Activated CD8-positive, alpha-beta memory T cell treated with anti-CD3 and anti-CD28 coated beads, Interleukin-2, amount 10 ng/mL, durations not matched to agents 7 days and 5 days (primary cell): ENCODE results near the gene DEFB131B. TPM values are rescaled to one million over a fixed set of nuclear protein-coding genes. Genes with fewer than 3 reads are reported as not detected.
"Not testable (repeated sequence)": the region's sequence is repeated elsewhere in the genome, so short reads cannot be mapped to it uniquely, and the experiment has no call there.

ENCODE experiments used
- ATAC-seq: fragments of 150-1000 bp; cut with Tn5 transposase; one replicate; pipeline ENCODE4 v1.10.0; 2021; ENCODE audit warnings: moderate library complexity
- CTCF ChIA-PET: fragments of 350-600 bp; sonication (Branson Sonifier 250); formaldehyde crosslinking; loops from one replicate; lab custom pipeline; 2021; ENCODE audit warnings: antibody characterized with exemption; lab: Charles Lee
- DNase-seq: peaks from one replicate; pipeline ENCODE4 v3.0.0-alpha.2; 2020
- H3K27ac Mint-ChIP-seq: one replicate; pipeline ENCODE4 v1.8.0; 2021; ENCODE audit warnings: mild to moderate bottlenecking, mixed read lengths
- H3K27me3 Mint-ChIP-seq: one replicate; pipeline ENCODE4 v1.8.0; 2021; ENCODE audit warnings: mixed read lengths
- H3K36me3 Mint-ChIP-seq: one replicate; pipeline ENCODE4 v1.8.0; 2021; ENCODE audit warnings: mild to moderate bottlenecking, mixed read lengths
- H3K4me1 Mint-ChIP-seq: one replicate; pipeline ENCODE4 v1.8.0; 2021; ENCODE audit warnings: mixed read lengths
- H3K4me3 Mint-ChIP-seq: one replicate; pipeline ENCODE4 v1.8.0; 2021; ENCODE audit warnings: mild to moderate bottlenecking, moderate library complexity, mixed read lengths
- H3K9me3 Mint-ChIP-seq: one replicate; pipeline ENCODE4 v1.8.0; 2022; ENCODE audit warnings: low read depth, mixed read lengths
- total RNA-seq, 2 experiments: library from RNA; stranded (reverse); gene quantifications; one replicate each; pipeline ENCODE4 v1.2.3, GENCODE V29; 2021

The DEFB131B gene
- total RNA-seq, 2 experiments from 2014 or later = not detected

DNA sequence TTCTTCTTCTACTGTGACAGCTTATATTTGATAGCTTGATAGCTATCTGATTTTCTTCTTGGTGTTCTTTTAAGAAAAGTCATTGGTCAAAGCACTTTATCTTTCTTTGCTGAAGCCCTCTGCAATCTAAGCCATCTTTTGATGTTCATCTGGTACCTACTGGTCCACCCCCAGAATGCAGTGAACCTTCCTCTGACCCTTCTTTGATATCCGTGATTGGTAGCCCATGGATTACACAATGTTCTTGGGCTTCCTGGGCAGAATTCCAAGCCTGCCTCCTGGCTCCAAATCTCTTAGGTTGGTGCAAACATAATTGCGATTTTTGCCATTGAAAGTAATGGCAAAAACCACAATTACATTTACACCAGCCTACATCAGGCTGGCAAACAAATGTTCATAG is 2.0 kb upstream of the DEFB131B start:
- H3K27ac Mint-ChIP-seq, H3K27me3 Mint-ChIP-seq, H3K4me3 Mint-ChIP-seq, H3K9me3 Mint-ChIP-seq, H3K36me3 Mint-ChIP-seq, CTCF ChIA-PET, DNase-seq, ATAC-seq, H3K4me1 Mint-ChIP-seq: not testable (repeated sequence)

DNA sequence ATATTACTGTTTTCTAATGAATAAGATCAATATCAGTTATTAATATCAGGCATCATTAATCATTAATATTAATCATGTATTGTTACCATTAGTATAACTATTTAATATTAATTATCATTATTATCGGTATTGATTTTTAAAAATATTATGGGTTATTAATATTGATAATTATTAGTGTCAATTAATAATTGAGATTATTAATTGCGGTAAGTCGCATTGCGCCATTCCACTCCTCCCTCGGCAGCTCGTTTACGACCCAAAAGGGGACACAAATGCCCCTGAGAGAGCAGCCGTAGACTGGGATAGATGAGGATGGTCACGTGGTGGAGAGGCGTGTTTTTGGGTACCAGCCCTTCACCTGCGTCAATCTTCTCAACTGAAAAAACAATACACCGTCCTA is 7.6 kb downstream of the DEFB131B start:
- CTCF ChIA-PET, H3K4me1 Mint-ChIP-seq, H3K36me3 Mint-ChIP-seq, H3K9me3 Mint-ChIP-seq, H3K27me3 Mint-ChIP-seq, H3K4me3 Mint-ChIP-seq, ATAC-seq, DNase-seq, H3K27ac Mint-ChIP-seq: not testable (repeated sequence)

DNA sequence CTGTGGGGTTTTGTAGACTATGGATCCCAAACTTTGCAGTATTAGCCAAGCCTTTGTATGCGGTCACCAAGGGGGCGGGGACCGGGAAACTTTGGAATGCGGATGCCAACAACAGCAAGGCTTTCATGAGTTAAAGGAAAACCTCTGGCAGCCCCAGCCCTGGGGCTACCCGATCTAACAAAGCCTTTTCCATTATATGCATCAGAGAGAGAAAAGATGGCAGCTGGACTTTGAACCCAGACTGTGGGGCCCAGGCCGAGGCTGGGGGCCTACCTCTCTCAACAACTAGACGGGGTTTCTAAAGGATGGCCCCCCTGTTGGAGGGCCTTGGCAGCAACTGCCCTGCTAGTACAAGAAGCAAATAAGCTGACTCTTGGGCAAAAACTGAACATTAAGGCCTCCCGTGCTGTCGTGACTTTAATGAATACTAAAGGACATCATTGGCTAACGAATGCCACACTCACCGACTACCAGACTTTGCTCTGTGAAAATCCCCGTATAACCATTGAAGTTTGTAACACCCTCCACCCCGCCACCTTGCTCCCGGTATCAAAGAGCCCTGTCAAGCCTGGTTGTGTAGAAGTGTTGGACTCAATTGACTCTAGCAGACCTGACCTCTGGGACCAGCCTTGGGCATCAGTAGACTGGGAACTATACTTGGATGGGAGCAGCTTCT is 10.2 kb downstream of the DEFB131B start:
- H3K9me3 Mint-ChIP-seq, CTCF ChIA-PET, H3K36me3 Mint-ChIP-seq, H3K27me3 Mint-ChIP-seq, H3K4me1 Mint-ChIP-seq, ATAC-seq, H3K4me3 Mint-ChIP-seq, DNase-seq, H3K27ac Mint-ChIP-seq: not testable (repeated sequence)

DNA sequence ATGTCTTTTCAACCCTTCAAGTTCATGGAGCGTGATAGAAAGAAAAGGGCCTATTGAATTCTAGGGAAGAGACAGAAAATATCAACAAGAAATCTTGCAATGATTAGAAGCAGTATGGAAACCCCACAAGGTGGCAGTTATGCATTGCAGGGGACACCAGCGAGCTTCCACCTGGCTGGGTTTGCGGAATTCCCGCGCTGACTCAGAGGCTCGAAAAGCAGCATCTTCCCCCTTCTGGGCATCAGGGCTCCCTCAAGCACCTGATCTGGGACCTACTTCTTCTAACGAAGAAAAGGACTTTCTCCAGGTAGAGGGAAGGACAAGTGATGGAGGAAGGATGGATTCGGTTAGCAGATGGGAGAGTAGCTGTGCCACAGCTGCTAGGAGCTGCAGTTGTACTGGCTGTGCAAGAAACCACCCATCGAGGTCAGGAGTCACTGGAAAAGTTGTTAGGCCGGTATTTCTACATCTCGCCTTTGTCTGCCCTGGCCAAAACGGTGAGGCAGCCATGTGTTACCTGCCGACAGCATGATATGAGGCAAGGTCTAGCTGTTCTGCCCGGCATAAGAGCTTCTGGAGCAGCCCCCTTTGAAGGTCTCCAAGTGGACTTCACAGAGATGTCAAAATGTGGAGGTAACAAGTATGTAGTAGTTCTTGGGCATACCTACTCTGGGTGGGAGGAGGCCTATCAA is 11.1 kb downstream of the DEFB131B start:
- H3K27ac Mint-ChIP-seq, H3K27me3 Mint-ChIP-seq, DNase-seq, ATAC-seq, H3K4me1 Mint-ChIP-seq, H3K4me3 Mint-ChIP-seq, H3K36me3 Mint-ChIP-seq, CTCF ChIA-PET, H3K9me3 Mint-ChIP-seq: not testable (repeated sequence)

DNA sequence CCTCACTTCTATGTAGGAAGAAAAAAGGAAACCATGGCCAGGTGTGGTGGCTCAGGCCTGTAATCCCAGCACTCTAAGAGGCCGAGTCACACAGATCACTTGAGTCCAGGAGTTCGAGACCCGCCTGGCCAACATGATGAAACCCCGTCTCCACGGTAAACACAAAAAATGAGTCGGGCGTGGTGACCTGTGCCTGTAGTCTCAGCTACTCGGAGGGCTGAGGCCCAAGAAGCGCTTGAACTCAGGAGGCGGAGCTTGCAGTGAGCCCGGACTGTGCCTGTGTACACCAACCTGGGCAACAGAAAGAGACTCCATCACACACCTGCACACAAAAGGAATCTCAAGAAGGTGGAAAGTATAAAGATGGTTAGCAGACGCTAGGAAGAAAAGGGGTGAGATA is 17.7 kb downstream of the DEFB131B start:
- H3K27ac Mint-ChIP-seq = no peak overlapping the region
- H3K9me3 Mint-ChIP-seq = no peaks in the 10 kb centered on the region
- no peaks in the 10 kb centered on the region for H3K4me1 Mint-ChIP-seq
- H3K36me3 Mint-ChIP-seq = peaks cover 17% of the 10 kb centered on the region
- no peak for ATAC-seq
- no peak overlapping the region for H3K4me3 Mint-ChIP-seq
- H3K27me3 Mint-ChIP-seq = no peaks in the 10 kb centered on the region
- CTCF ChIA-PET = no interaction called here
- DNase-seq = no peak

DNA sequence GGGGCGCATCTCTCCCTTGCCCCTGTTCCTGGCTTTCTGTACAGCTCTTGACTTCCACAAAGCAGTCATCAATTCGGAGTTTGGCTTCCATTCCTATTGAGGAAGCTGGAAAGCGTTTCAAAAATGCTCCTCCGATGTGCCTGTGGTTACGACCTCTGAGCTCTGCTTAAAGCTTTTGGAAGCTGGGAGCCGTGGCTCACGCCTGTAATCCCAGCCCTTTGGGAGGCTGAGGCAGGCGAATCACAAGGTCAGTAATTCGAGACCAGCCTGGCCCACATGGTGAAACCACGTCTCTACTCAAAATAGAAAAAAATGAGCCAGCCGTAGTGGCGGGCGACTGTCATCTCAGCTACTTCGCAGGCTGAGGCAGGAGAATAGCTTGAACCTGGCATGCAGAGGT is 22.9 kb downstream of the DEFB131B start:
- H3K4me3 Mint-ChIP-seq, ATAC-seq: not testable (repeated sequence)

DNA sequence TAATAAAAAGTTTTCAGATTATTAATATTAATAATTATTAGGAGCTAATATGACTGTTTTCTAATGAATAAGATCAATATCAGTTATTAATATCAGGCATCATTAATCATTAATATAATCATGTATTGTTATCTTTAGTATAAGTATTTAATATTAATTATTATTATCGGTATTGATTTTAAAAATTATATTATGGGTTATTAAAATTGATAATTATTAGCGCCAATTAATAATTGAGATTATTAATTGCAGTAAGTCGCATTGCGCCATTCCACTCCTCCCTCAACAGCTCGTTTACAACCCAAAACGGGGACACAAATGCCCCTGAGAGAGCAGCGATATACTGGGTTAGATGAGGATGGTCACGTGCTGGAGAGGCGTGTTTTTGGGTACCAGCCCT is 30.0 kb downstream of the DEFB131B start:
- no peak for DNase-seq
- CTCF ChIA-PET = no interaction called here
- no peak overlapping the region for H3K4me3 Mint-ChIP-seq
- no peak for ATAC-seq
- H3K4me1 Mint-ChIP-seq = peaks cover 12% of the 10 kb centered on the region
- no peaks in the 10 kb centered on the region for H3K27me3 Mint-ChIP-seq
- no peaks in the 10 kb centered on the region for H3K9me3 Mint-ChIP-seq
- H3K36me3 Mint-ChIP-seq = peaks cover 11% of the 10 kb centered on the region
- no peak overlapping the region for H3K27ac Mint-ChIP-seq

More for the DNA sequence above, 22.9 kb downstream of the DEFB131B start:
- H3K27ac Mint-ChIP-seq, CTCF ChIA-PET, DNase-seq, H3K27me3 Mint-ChIP-seq, H3K4me1 Mint-ChIP-seq, H3K9me3 Mint-ChIP-seq: not testable (repeated sequence)
- peaks cover 16% of the 10 kb centered on the region for H3K36me3 Mint-ChIP-seq

- H3K27me3 Mint-ChIP-seq, DNase-seq, ATAC-seq, H3K9me3 Mint-ChIP-seq, H3K4me3 Mint-ChIP-seq, H3K27ac Mint-ChIP-seq, CTCF ChIA-PET: not testable (repeated sequence)
- H3K36me3 Mint-ChIP-seq = peaks cover 19% of the 10 kb centered on the region
- peaks cover 29% of the 10 kb centered on the region for H3K4me1 Mint-ChIP-seq
These were observed 32.5 kb downstream of the DEFB131B start for GRCh38 chr11:71910775-71911174.

GRCh38 chr11:71911321-71911985 is 33.2 kb downstream of the DEFB131B start:
- H3K27me3 Mint-ChIP-seq, H3K9me3 Mint-ChIP-seq, ATAC-seq, CTCF ChIA-PET, H3K4me3 Mint-ChIP-seq: not testable (repeated sequence)
- H3K27ac Mint-ChIP-seq = peak overlapping the region; percentile 48
- peaks cover 32% of the 10 kb centered on the region for H3K4me1 Mint-ChIP-seq
- H3K36me3 Mint-ChIP-seq = peaks cover 23% of the 10 kb centered on the region
- peak; percentile 76 for DNase-seq

DNA sequence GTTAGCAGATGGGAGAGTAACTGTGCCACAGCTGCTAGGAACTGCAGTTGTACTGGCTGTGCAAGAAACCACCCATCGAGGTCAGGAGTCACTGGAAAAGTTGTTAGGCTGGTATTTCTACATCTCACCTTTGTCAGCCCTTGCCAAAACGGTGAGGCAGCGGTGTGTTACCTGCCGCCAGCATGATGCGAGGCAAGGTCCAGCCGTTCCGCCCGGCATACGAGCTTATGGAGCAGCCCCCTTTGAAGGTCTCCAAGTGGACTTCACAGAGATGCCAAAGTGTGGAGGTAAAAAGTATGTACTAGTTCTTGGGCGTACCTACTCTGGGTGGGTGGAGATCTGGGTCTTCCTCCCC is 33.7 kb downstream of the DEFB131B start:
- ATAC-seq, CTCF ChIA-PET, H3K27me3 Mint-ChIP-seq, H3K9me3 Mint-ChIP-seq, DNase-seq, H3K4me3 Mint-ChIP-seq: not testable (repeated sequence)
- Mint-ChIP-seq H3K27ac (peak overlapping the region; percentile 33), H3K36me3 (peaks cover 25% of the 10 kb centered on the region), H3K4me1 (peaks cover 32% of the 10 kb centered on the region)

- H3K27ac Mint-ChIP-seq = no peak overlapping the region
- no peak for DNase-seq
- peaks cover 32% of the 10 kb centered on the region for H3K4me1 Mint-ChIP-seq
- no peaks in the 10 kb centered on the region for H3K9me3 Mint-ChIP-seq
- ATAC-seq = no peak
- H3K27me3 Mint-ChIP-seq = no peaks in the 10 kb centered on the region
- H3K36me3 Mint-ChIP-seq = peaks cover 39% of the 10 kb centered on the region
- CTCF ChIA-PET = no interaction called here
- H3K4me3 Mint-ChIP-seq = no peak overlapping the region
These were observed 35.7 kb downstream of the DEFB131B start for GRCh38 chr11:71913756-71914526.

- Mint-ChIP-seq H3K4me1 (peaks cover 32% of the 10 kb centered on the region), H3K9me3 (no peaks in the 10 kb centered on the region), H3K27ac (peak overlapping the region; percentile 13), H3K4me3 (no peak overlapping the region), H3K27me3 (no peaks in the 10 kb centered on the region), H3K36me3 (peaks cover 41% of the 10 kb centered on the region)
- peak; percentile 66 for ATAC-seq
- no peak for DNase-seq
- CTCF ChIA-PET = no interaction called here
These were observed 36.5 kb downstream of the DEFB131B start for GRCh38 chr11:71914617-71915189.

GRCh38 chr11:71917646-71918140 is 39.4 kb downstream of the DEFB131B start:
- H3K27me3 Mint-ChIP-seq = no peaks in the 10 kb centered on the region
- H3K4me3 Mint-ChIP-seq = no peak overlapping the region
- H3K27ac Mint-ChIP-seq = no peak overlapping the region

More at GRCh38 chr11:71917646-71918140, 39.4 kb downstream of the DEFB131B start:
- Mint-ChIP-seq H3K36me3 (peaks cover 39% of the 10 kb centered on the region), H3K9me3 (no peaks in the 10 kb centered on the region), H3K4me1 (peaks cover 20% of the 10 kb centered on the region)
- CTCF ChIA-PET = no interaction called here
- ATAC-seq (no peak), DNase-seq (no peak)
